Natural killer cell treated with Interleukin-12 subunit alpha and Interleukin-12 subunit beta and Interleukin-15 and Interleukin-18, amount 100 ng/mL, for 72 hours (primary cell): ENCODE data around the gene ARMC9. TPM values are rescaled to one million over a fixed set of nuclear protein-coding genes. Genes with fewer than 3 reads are reported as not detected.

ENCODE experiments used
- ATAC-seq, 2 donors: fragments of 150-1000 bp; cut with Tn5 transposase in 1 of 2; sonication (Bioruptor Pico), chemical (Tn5 transposase) in 1 of 2; 2 replicates each; pipeline ENCODE4 v1.10.0; 2021
- DNase-seq: peaks from one replicate; pipeline ENCODE4 v3.0.0; 2022; ENCODE audit warnings: low spot score
- H3K27ac Mint-ChIP-seq, 2 donors: 1 replicate in 1 of 2; 2 replicates in 1 of 2; pipeline ENCODE4 v1.8.0; 2022; ENCODE audit warnings: mixed read lengths in 2 of 2, mild to moderate bottlenecking in 1 of 2, moderate library complexity in 1 of 2
- H3K27me3 Mint-ChIP-seq, 2 donors: 1 replicate in 1 of 2; 2 replicates in 1 of 2; pipeline ENCODE4 v1.8.0; 2022; ENCODE audit warnings: mixed read lengths in 2 of 2
- H3K36me3 Mint-ChIP-seq: one replicate; pipeline ENCODE4 v1.8.0; 2022; ENCODE audit warnings: mixed read lengths
- H3K4me1 Mint-ChIP-seq, 2 donors: 1 replicate in 1 of 2; 2 replicates in 1 of 2; pipeline ENCODE4 v1.8.0; 2022; ENCODE audit warnings: low read depth in 2 of 2, mixed read lengths in 2 of 2, mild to moderate bottlenecking in 1 of 2
- H3K4me3 Mint-ChIP-seq: one replicate; pipeline ENCODE4 v1.8.0; 2022; ENCODE audit warnings: mixed read lengths
- H3K9me3 Mint-ChIP-seq: 2 replicates; pipeline ENCODE4 v1.8.0; 2022; ENCODE audit warnings: mixed read lengths
- total RNA-seq, 2 donors: library from RNA; stranded (reverse); gene quantifications; one replicate each; pipeline ENCODE4 v1.2.3, GENCODE V29; 2022

ARMC9 gene
- total RNA-seq, 2 donors from 2014 or later = 2.5 to 4.8 TPM

- Mint-ChIP-seq H3K4me3 (no peak overlapping the region), H3K36me3 (peaks cover 18% of the 10 kb centered on the region), H3K9me3 (no peaks in the 10 kb centered on the region), H3K27me3 (peaks cover 0 to 4% of the 10 kb centered on the region in 2 donors), H3K27ac (no peak overlapping the region), H3K4me1 (peaks cover 9 to 17% of the 10 kb centered on the region in 2 donors)
- DNase-seq (no peak), ATAC-seq (no peak)
Measured at GRCh38 chr2:231321021-231321420, 122.6 kb downstream of the ARMC9 start.

DNA sequence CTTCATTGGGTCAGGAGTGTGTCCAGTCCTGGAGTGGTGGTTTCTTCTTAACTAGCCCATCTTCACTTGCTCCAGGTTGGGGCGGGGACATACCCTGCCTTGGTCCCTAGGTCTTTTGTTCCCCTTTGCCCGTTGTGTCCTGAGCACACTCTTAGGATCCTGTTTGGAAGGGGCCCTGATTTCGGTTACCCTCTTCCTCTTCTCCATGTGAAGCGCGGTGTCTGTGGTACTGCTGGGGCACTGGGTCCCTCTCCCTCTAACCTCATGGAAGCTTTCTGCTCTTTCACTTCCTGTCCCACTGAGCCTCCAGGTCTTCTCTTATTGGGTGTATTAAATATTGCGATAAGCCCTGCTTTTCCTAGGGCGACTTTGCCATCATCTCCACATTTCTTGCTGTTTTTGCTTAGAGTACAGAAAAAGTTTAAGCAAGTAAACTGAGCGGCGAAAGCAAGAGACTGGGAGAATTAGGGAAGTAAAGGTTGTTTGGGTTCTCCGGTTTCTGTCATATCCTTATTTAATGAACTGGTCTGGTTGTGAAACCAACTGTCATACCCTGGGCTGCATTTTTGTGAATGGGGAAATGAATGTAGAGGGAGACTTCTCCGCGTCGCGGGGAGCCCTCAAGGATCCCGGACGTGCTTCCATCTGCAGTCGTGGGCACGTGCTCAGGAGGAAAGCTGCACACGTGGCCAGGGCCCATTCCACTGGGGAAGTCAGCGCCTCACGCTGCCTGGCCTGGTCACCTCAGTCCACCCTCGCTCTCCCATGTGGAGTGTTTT is 123.3 kb downstream of the ARMC9 start:
- Mint-ChIP-seq H3K9me3 (no peaks in the 10 kb centered on the region), H3K27ac (no peak overlapping the region), H3K27me3 (peaks cover 0 to 4% of the 10 kb centered on the region in 2 donors), H3K36me3 (peaks cover 17% of the 10 kb centered on the region), H3K4me3 (no peak overlapping the region), H3K4me1 (peaks cover 9 to 17% of the 10 kb centered on the region in 2 donors)
- DNase-seq = no peak
- ATAC-seq = peak in 1 of 2 donors; percentile 40

GRCh38 chr2:231323316-231323715 is 124.9 kb downstream of the ARMC9 start:
- Mint-ChIP-seq H3K27me3 (peaks cover 0 to 4% of the 10 kb centered on the region in 2 donors), H3K4me1 (peaks cover 6 to 16% of the 10 kb centered on the region in 2 donors), H3K36me3 (peaks cover 1% of the 10 kb centered on the region), H3K4me3 (no peak overlapping the region), H3K27ac (no peak overlapping the region), H3K9me3 (no peaks in the 10 kb centered on the region)
- ATAC-seq (no peak), DNase-seq (no peak)

- DNase-seq (no peak), ATAC-seq (no peak)
- H3K27ac Mint-ChIP-seq = no peak overlapping the region
- no peak overlapping the region for H3K4me3 Mint-ChIP-seq
- no peaks in the 10 kb centered on the region for H3K9me3 Mint-ChIP-seq
- peaks cover 0 to 7% of the 10 kb centered on the region in 2 donors for H3K4me1 Mint-ChIP-seq
- H3K27me3 Mint-ChIP-seq = peaks cover 0 to 4% of the 10 kb centered on the region in 2 donors
- no peaks in the 10 kb centered on the region for H3K36me3 Mint-ChIP-seq
Measured at GRCh38 chr2:231325826-231326225, 127.4 kb downstream of the ARMC9 start.

DNA sequence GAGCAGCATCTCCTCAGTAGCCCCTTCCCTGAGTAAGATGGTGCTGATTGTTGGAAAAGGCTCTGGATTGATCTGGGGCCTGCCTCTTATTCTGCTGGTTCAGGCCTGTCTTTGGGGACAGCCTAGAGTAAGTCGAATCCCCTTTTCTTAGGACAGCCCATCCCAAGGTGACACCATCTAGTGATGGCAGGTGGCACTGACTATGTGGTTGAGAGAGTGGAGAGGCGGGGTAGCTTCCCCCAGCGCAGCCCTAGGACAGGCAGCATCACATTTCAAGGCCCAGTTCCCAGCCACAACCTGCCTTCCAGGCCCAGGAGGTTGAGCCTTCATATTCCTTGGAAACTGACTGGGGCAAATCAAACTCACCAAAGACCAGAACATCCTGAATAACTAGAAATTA is 128.0 kb downstream of the ARMC9 start:
- no peak overlapping the region for H3K4me3 Mint-ChIP-seq
- no peak for DNase-seq
- H3K36me3 Mint-ChIP-seq = no peaks in the 10 kb centered on the region
- H3K27ac Mint-ChIP-seq = no peak overlapping the region
- no peaks in the 10 kb centered on the region for H3K9me3 Mint-ChIP-seq
- ATAC-seq = peak in 1 of 2 donors; percentile 24
- peaks cover 0 to 7% of the 10 kb centered on the region in 2 donors for H3K4me1 Mint-ChIP-seq
- H3K27me3 Mint-ChIP-seq = peaks cover 0 to 4% of the 10 kb centered on the region in 2 donors

DNA sequence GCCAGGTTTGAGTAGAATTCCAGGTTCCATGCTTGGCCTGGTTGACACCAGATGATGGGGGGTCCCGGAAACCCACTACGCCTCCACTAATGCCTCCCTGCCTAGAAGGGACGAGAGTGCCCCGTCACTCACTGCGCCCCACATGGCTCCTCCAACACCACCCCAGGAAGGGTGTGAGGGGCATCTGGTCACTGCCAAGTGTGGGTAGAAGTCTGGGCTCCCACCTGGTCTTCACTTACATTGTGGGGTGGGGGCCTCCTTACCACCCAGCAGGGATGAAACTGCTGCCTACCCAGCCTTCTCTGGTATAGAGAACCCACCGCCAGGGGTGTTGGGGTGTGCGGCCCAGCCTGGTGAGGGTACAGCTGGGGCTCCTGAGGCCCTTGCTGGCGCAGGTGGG is 131.9 kb downstream of the ARMC9 start:
- Mint-ChIP-seq H3K36me3 (no peaks in the 10 kb centered on the region), H3K27ac (no peak overlapping the region), H3K9me3 (no peaks in the 10 kb centered on the region), H3K27me3 (no peaks in the 10 kb centered on the region), H3K4me3 (no peak overlapping the region), H3K4me1 (no peaks in the 10 kb centered on the region)
- no peak for ATAC-seq
- no peak for DNase-seq

- no peaks in the 10 kb centered on the region for H3K9me3 Mint-ChIP-seq
- H3K27ac Mint-ChIP-seq = no peak overlapping the region
- DNase-seq (peak; percentile 18), ATAC-seq (no peak)
- H3K36me3 Mint-ChIP-seq = no peaks in the 10 kb centered on the region
- H3K4me1 Mint-ChIP-seq = no peaks in the 10 kb centered on the region
- no peak overlapping the region for H3K4me3 Mint-ChIP-seq
- no peaks in the 10 kb centered on the region for H3K27me3 Mint-ChIP-seq
Measured at GRCh38 chr2:231331533-231331932, 133.1 kb downstream of the ARMC9 start.

- no peaks in the 10 kb centered on the region for H3K36me3 Mint-ChIP-seq
- DNase-seq = no peak
- no peaks in the 10 kb centered on the region for H3K27me3 Mint-ChIP-seq
- no peaks in the 10 kb centered on the region for H3K4me1 Mint-ChIP-seq
- no peak overlapping the region for H3K4me3 Mint-ChIP-seq
- no peak for ATAC-seq
- no peak overlapping the region for H3K27ac Mint-ChIP-seq
- no peaks in the 10 kb centered on the region for H3K9me3 Mint-ChIP-seq
Measured at GRCh38 chr2:231332388-231332787, 134.0 kb downstream of the ARMC9 start.

GRCh38 chr2:231332872-231333500 is 134.6 kb downstream of the ARMC9 start:
- no peaks in the 10 kb centered on the region for H3K27me3 Mint-ChIP-seq
- H3K36me3 Mint-ChIP-seq = no peaks in the 10 kb centered on the region
- H3K27ac Mint-ChIP-seq = peak overlapping the region in 1 of 2 donors; percentile 14
- H3K4me3 Mint-ChIP-seq = no peak overlapping the region
- DNase-seq = peak; percentile 28
- H3K9me3 Mint-ChIP-seq = no peaks in the 10 kb centered on the region
- no peak for ATAC-seq
- no peaks in the 10 kb centered on the region for H3K4me1 Mint-ChIP-seq

GRCh38 chr2:231334179-231334930 is 135.9 kb downstream of the ARMC9 start:
- DNase-seq (peak; percentile 53), ATAC-seq (no peak)
- H3K27ac Mint-ChIP-seq = no peak overlapping the region
- no peaks in the 10 kb centered on the region for H3K9me3 Mint-ChIP-seq
- no peak overlapping the region for H3K4me3 Mint-ChIP-seq
- H3K4me1 Mint-ChIP-seq = no peaks in the 10 kb centered on the region
- H3K27me3 Mint-ChIP-seq = no peaks in the 10 kb centered on the region
- H3K36me3 Mint-ChIP-seq = no peaks in the 10 kb centered on the region

DNA sequence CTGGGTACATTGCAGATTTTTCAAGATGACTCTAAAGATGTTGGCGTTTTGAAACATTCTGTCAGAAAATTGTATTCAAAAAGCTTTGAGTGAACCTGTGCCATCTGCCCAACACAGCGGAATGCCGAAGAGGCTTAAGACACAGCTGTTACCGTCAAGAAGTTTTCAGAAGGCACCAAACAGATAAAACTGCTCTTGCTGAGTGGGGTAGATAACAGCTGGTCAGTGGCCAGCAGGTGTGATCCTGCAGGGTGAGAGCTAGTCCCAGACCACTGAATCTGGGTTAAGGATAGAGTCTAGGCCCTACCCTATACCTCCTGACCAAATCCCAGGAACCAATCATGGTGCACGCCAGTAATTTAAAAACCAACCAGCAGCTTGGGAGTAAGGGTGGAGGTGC is 136.6 kb downstream of the ARMC9 start:
- Mint-ChIP-seq H3K9me3 (no peaks in the 10 kb centered on the region), H3K27ac (no peak overlapping the region), H3K27me3 (no peaks in the 10 kb centered on the region), H3K36me3 (no peaks in the 10 kb centered on the region), H3K4me3 (no peak overlapping the region), H3K4me1 (no peaks in the 10 kb centered on the region)
- DNase-seq (no peak), ATAC-seq (no peak)

DNA sequence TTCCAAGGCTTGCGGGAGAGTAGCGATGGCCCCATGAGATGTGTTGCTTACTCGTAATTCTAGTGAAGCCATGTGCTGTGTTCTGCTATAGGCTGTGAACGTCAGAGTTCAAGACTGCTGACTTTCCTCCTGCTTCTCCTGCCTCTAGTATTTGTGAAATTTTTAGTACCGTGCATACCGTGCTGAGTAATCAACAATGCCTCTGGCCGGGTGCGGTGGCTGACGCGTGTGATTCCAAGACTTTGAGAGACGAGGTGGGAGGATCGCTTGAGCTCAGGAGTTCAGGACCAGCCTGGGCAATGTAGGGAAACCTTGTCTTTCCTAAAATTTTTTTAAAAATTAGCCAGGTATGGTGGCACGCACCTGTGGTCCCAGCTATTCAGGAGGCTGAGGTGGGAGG is 137.2 kb downstream of the ARMC9 start:
- DNase-seq = peak; percentile 10
- no peaks in the 10 kb centered on the region for H3K9me3 Mint-ChIP-seq
- no peak overlapping the region for H3K27ac Mint-ChIP-seq
- no peak overlapping the region for H3K4me3 Mint-ChIP-seq
- ATAC-seq = no peak
- no peaks in the 10 kb centered on the region for H3K36me3 Mint-ChIP-seq
- no peaks in the 10 kb centered on the region for H3K4me1 Mint-ChIP-seq
- no peaks in the 10 kb centered on the region for H3K27me3 Mint-ChIP-seq

DNA sequence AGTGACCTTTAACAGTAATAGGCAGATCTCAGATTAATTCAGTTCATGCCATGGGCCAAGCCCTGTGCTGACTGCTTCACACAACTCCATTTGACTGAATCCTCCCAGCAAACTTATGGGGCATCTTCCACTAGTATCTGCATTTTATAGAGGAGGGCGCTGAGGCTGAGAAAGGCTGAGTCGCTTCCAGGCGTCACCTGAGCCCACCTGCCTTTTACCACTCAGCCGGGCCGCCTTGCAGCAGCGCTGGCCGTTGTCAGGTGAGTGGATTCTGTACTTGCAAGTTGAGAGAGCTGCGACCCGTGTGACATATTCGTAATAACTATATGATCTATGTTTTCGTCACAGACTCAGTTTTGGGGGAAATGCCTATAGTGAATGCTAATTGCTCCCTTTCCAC is 137.8 kb downstream of the ARMC9 start:
- H3K27me3 Mint-ChIP-seq = no peaks in the 10 kb centered on the region
- H3K4me1 Mint-ChIP-seq = no peaks in the 10 kb centered on the region
- H3K9me3 Mint-ChIP-seq = no peaks in the 10 kb centered on the region
- no peaks in the 10 kb centered on the region for H3K36me3 Mint-ChIP-seq
- ATAC-seq (no peak), DNase-seq (peak; percentile 22)
- no peak overlapping the region for H3K4me3 Mint-ChIP-seq
- no peak overlapping the region for H3K27ac Mint-ChIP-seq

GRCh38 chr2:231336700-231337099 is 138.3 kb downstream of the ARMC9 start:
- peak in 1 of 2 donors; percentile 33 for ATAC-seq
- Mint-ChIP-seq H3K4me3 (no peak overlapping the region), H3K4me1 (no peaks in the 10 kb centered on the region), H3K27ac (no peak overlapping the region), H3K27me3 (no peaks in the 10 kb centered on the region), H3K36me3 (no peaks in the 10 kb centered on the region), H3K9me3 (no peaks in the 10 kb centered on the region)
- no peak for DNase-seq
